ENCODE measurements around the gene ERC1. TPM values are rescaled to one million over a fixed set of nuclear protein-coding genes. Genes with fewer than 3 reads are reported as not detected.

ERC1 gene
- total RNA-seq, 1 donor from 2014 or later: 56.5 TPM

GRCh38 chr12:955939-956338 is 35.1 kb upstream of the ERC1 start:
- Histone ChIP-seq H3K36me3 (no peaks in the 10 kb centered on the region), H3K27ac (no peak overlapping the region), H3K4me1 (no peaks in the 10 kb centered on the region), H3K4me3 (no peak overlapping the region), H3K9me3 (no peaks in the 10 kb centered on the region), H3K27me3 (no peaks in the 10 kb centered on the region)
- no peak for DNase-seq (ENCODE audit: extremely low spot score in 2 of 2)
- no peak for TF ChIP-seq POLR2AphosphoS5 (IDR thresholded peaks at IDR 0.05; ENCODE audit: insufficient read depth in 1 of 2, low read depth in 1 of 2)
- no peak for TF ChIP-seq POLR2A (IDR thresholded peaks at IDR 0.05)
- TF ChIP-seq CTCF (IDR thresholded peaks at IDR 0.05): no peak
- intact Hi-C loops (cut with DNase I): loop anchor here (5.0 kb wide), 1 partner anchor 1996 kb away; no protein-coding TSS in a partner anchor

GRCh38 chr12:958588-959123 is 32.4 kb upstream of the ERC1 start:
- Histone ChIP-seq H3K4me3 (no peak overlapping the region), H3K27ac (no peak overlapping the region), H3K27me3 (no peaks in the 10 kb centered on the region), H3K4me1 (no peaks in the 10 kb centered on the region), H3K36me3 (no peaks in the 10 kb centered on the region), H3K9me3 (no peaks in the 10 kb centered on the region)
- DNase-seq (ENCODE audit: extremely low spot score in 2 of 2): no peak
- TF ChIP-seq POLR2A (IDR thresholded peaks at IDR 0.05): no peak
- TF ChIP-seq CTCF (IDR thresholded peaks at IDR 0.05): no peak
- TF ChIP-seq POLR2AphosphoS5 (IDR thresholded peaks at IDR 0.05; ENCODE audit: insufficient read depth in 1 of 2, low read depth in 1 of 2): no peak
- intact Hi-C loops (cut with DNase I): loop anchor here (5.0 kb wide), 1 partner anchor 1994 kb away; no protein-coding TSS in a partner anchor

GRCh38 chr12:966724-967123 is 24.3 kb upstream of the ERC1 start:
- H3K4me1 ChIP-seq: no peaks in the 10 kb centered on the region
- intact Hi-C loops (cut with DNase I): no loop called here
- no peak for DNase-seq (ENCODE audit: extremely low spot score in 2 of 2)
- H3K27me3 ChIP-seq: no peaks in the 10 kb centered on the region
- TF ChIP-seq POLR2AphosphoS5 (IDR thresholded peaks at IDR 0.05; ENCODE audit: insufficient read depth in 1 of 2, low read depth in 1 of 2): no peak
- TF ChIP-seq POLR2A (IDR thresholded peaks at IDR 0.05): no peak
- no peak for TF ChIP-seq CTCF (IDR thresholded peaks at IDR 0.05)
- H3K27ac ChIP-seq: no peak overlapping the region
- no peak overlapping the region for H3K4me3 ChIP-seq
- H3K9me3 ChIP-seq: no peaks in the 10 kb centered on the region
- no peaks in the 10 kb centered on the region for H3K36me3 ChIP-seq

GRCh38 chr12:967641-968040 is 23.4 kb upstream of the ERC1 start:
- TF ChIP-seq POLR2A (IDR thresholded peaks at IDR 0.05): no peak
- no peak for TF ChIP-seq CTCF (IDR thresholded peaks at IDR 0.05)
- DNase-seq (ENCODE audit: extremely low spot score in 2 of 2): no peak
- intact Hi-C loops (cut with DNase I): no loop called here
- Histone ChIP-seq H3K4me3 (no peak overlapping the region), H3K27me3 (no peaks in the 10 kb centered on the region), H3K27ac (no peak overlapping the region), H3K4me1 (no peaks in the 10 kb centered on the region), H3K9me3 (no peaks in the 10 kb centered on the region), H3K36me3 (no peaks in the 10 kb centered on the region)

- DNase-seq (ENCODE audit: extremely low spot score in 2 of 2): no peak
- Histone ChIP-seq H3K4me3 (no peak overlapping the region), H3K4me1 (no peaks in the 10 kb centered on the region), H3K27me3 (no peaks in the 10 kb centered on the region), H3K9me3 (no peaks in the 10 kb centered on the region), H3K27ac (no peak overlapping the region), H3K36me3 (no peaks in the 10 kb centered on the region)
- TF ChIP-seq POLR2AphosphoS5 (IDR thresholded peaks at IDR 0.05; ENCODE audit: insufficient read depth in 1 of 2, low read depth in 1 of 2) (no peak), CTCF (IDR thresholded peaks at IDR 0.05) (no peak), POLR2A (IDR thresholded peaks at IDR 0.05) (no peak)
- intact Hi-C loops (cut with DNase I): no loop called here
Observed at GRCh38 chr12:968545-968944, 22.5 kb upstream of the ERC1 start.

Measured in vagina (tissue), 2 donors.